Peyer's patch (tissue), 4 donors: Measurements from ENCODE around the gene RAB40C.
"Not testable (repeated sequence)": the region's sequence is repeated elsewhere in the genome, so short reads cannot be mapped to it uniquely, and the experiment has no call there.

Experiments
- POLR2A ChIP-seq, 2 donors: fragments of 450-650 bp; IDR thresholded peaks; one replicate each; pipeline ENCODE4 v1.5.1; 2017; ENCODE audit warnings: antibody characterized with exemption in 2 of 2, mild to moderate bottlenecking in 2 of 2, moderate library complexity in 2 of 2
- TF ChIP-seq, protein P1 (sequence below), 6 experiments: fragments of 450-650 bp in 4 of 6; fragments of 200-600 bp in 2 of 6; sonication (generic) in 1 of 6; IDR thresholded peaks; one replicate each; pipeline ENCODE4 v1.5.1; 2017 to 2019; ENCODE audit warnings: antibody characterized with exemption in 6 of 6, mild to moderate bottlenecking in 3 of 6, moderate library complexity in 1 of 6

DNA sequence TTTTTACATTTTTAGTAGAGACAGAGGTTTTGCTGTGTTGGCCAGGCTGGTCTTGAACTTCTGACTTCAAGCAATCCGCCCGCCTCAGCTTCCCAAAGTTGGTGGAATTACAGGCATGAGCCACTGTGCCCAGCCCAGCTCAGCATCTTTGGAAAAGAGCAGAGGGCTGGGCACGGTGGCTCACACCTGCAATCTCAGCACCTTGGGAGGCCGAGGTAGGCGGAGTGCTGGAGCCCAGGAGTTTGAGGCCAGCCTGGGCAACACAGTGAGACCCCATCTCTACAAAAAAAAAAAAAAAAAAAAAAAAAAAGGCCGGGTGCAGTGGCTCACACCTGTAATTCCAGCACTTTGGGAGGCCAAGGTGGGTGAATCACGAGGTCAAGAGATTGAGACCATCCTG is 7.8 kb downstream of the RAB40C start:
- TF ChIP-seq, protein P1, sequence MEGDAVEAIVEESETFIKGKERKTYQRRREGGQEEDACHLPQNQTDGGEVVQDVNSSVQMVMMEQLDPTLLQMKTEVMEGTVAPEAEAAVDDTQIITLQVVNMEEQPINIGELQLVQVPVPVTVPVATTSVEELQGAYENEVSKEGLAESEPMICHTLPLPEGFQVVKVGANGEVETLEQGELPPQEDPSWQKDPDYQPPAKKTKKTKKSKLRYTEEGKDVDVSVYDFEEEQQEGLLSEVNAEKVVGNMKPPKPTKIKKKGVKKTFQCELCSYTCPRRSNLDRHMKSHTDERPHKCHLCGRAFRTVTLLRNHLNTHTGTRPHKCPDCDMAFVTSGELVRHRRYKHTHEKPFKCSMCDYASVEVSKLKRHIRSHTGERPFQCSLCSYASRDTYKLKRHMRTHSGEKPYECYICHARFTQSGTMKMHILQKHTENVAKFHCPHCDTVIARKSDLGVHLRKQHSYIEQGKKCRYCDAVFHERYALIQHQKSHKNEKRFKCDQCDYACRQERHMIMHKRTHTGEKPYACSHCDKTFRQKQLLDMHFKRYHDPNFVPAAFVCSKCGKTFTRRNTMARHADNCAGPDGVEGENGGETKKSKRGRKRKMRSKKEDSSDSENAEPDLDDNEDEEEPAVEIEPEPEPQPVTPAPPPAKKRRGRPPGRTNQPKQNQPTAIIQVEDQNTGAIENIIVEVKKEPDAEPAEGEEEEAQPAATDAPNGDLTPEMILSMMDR (IDR thresholded peaks at IDR 0.05): not testable (repeated sequence)
- not testable (repeated sequence) for TF ChIP-seq POLR2A (IDR thresholded peaks at IDR 0.05)
